Activated naive CD4-positive, alpha-beta T cell treated with anti-CD3 and anti-CD28 coated beads for 36 hours (primary cell): Measurements from ENCODE around the gene ZNF182. TPM values are rescaled to one million over a fixed set of nuclear protein-coding genes. Genes with fewer than 3 reads are reported as not detected.
"Not testable (repeated sequence)": the region's sequence is repeated elsewhere in the genome, so short reads cannot be mapped to it uniquely, and the experiment has no call there.

Experiments used
- CTCF ChIA-PET: fragments of 350-600 bp; sonication (Branson Sonifier 250); formaldehyde crosslinking; loops from one replicate; lab custom pipeline; 2021; ENCODE audit warnings: antibody characterized with exemption; lab: Charles Lee
- DNase-seq: peaks from one replicate; pipeline ENCODE4 v3.0.0-alpha.2; 2020
- H3K27ac Mint-ChIP-seq: one replicate; pipeline ENCODE4 v1.8.0; 2021; ENCODE audit warnings: mild to moderate bottlenecking, mixed read lengths
- H3K27me3 Mint-ChIP-seq: one replicate; pipeline ENCODE4 v1.8.0; 2021; ENCODE audit warnings: low read depth, mixed read lengths
- H3K36me3 Mint-ChIP-seq: one replicate; pipeline ENCODE4 v1.8.0; 2021; ENCODE audit warnings: low read depth, mixed read lengths
- H3K4me1 Mint-ChIP-seq: one replicate; pipeline ENCODE4 v1.8.0; 2021; ENCODE audit warnings: low read depth, mixed read lengths
- H3K4me3 Mint-ChIP-seq: one replicate; pipeline ENCODE4 v1.8.0; 2021; ENCODE audit warnings: mild to moderate bottlenecking, moderate library complexity, mixed read lengths
- H3K9me3 Mint-ChIP-seq: one replicate; pipeline ENCODE4 v1.8.0; 2021; ENCODE audit warnings: mixed read lengths
- intact Hi-C: fragments of 100-400 bp; cut with micrococcal nuclease; formaldehyde crosslinking; loops from one replicate; pipeline ENCODE4 v1.15.1; 2023
- total RNA-seq, 2 experiments: library from RNA; stranded (reverse); gene quantifications; one replicate each; pipeline ENCODE4 v1.2.3, GENCODE V29; 2021

Gene ZNF182
- 1 to 10 TPM; 8.2 to 9.3 TPM for total RNA-seq

DNA sequence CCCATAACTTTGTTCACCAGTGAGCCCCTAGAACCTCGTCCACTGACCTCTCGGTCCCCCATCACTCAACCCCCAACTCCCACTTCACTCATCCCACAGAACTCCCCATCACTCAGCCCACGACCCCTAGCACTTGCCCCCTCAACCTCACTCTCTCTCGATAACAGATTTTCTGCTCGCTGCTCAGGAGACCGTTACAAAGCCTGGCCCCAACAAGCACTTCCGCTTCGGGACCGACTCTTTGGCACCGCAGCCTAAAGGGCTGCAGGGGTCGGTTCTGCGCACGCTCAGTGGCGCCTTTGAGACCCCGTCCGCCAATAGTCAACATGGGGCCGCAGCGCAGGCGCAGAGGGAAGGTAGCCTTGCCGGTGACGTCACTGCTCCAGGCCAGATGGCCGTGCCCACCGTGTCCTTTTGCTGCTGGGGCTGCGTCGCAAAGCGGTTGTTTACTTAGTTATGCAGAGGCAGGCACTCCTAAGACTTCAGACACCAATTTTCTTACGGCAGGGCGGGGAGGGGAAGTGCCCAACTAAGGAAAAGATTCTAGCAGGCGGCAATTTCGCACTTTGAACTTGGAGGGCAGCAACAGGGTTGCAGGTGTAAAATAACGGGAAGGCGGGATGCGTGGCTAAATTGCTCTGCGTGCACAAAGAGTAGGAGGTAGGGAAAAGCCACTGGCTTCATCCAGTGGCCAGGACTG lies at the start of gene ZNF182:
Gene ZNF182, minus strand, starts transcription at position 232 of the 700 bp plus-strand sequence. CDS start 1,380 bp downstream, outside the sequence.
- peaks cover 20% of the 10 kb centered on the region for H3K36me3 Mint-ChIP-seq
- peak within 1 kb of the TSS; percentile 99 for H3K4me3 Mint-ChIP-seq
- H3K27ac Mint-ChIP-seq = peak within 1 kb of the TSS; percentile 99
- intact Hi-C loops = no loop called here
- peak; percentile 93 for DNase-seq
- H3K4me1 Mint-ChIP-seq = peaks cover 22% of the 10 kb centered on the region
- no peaks in the 10 kb centered on the region for H3K9me3 Mint-ChIP-seq
- CTCF ChIA-PET = no interaction called here
- no peaks in the 10 kb centered on the region for H3K27me3 Mint-ChIP-seq

DNA sequence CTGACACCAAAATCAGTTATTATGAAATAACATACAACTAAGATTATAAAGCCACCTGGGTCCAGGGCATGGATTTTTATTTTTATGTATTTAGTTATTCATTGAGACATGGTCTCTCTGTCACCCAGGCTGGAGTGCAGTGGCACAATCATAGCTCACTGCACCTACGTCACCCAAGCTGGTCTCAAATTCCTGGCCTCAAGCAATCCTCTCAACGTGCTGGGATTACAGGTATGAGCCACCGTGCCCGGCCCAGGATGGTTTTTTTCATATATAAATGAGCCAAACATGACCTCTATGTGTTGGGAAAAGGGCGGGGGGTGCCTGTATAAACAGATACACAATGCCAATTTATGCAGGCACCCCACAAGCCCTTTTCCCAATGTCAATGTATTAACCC lies 43.1 kb upstream of the ZNF182 start:
- no peak overlapping the region for H3K4me3 Mint-ChIP-seq
- intact Hi-C loops = no loop called here
- no peaks in the 10 kb centered on the region for H3K4me1 Mint-ChIP-seq
- CTCF ChIA-PET = no interaction called here
- no peaks in the 10 kb centered on the region for H3K9me3 Mint-ChIP-seq
- no peaks in the 10 kb centered on the region for H3K27me3 Mint-ChIP-seq
- no peaks in the 10 kb centered on the region for H3K36me3 Mint-ChIP-seq
- no peak overlapping the region for H3K27ac Mint-ChIP-seq
- no peak for DNase-seq

DNA sequence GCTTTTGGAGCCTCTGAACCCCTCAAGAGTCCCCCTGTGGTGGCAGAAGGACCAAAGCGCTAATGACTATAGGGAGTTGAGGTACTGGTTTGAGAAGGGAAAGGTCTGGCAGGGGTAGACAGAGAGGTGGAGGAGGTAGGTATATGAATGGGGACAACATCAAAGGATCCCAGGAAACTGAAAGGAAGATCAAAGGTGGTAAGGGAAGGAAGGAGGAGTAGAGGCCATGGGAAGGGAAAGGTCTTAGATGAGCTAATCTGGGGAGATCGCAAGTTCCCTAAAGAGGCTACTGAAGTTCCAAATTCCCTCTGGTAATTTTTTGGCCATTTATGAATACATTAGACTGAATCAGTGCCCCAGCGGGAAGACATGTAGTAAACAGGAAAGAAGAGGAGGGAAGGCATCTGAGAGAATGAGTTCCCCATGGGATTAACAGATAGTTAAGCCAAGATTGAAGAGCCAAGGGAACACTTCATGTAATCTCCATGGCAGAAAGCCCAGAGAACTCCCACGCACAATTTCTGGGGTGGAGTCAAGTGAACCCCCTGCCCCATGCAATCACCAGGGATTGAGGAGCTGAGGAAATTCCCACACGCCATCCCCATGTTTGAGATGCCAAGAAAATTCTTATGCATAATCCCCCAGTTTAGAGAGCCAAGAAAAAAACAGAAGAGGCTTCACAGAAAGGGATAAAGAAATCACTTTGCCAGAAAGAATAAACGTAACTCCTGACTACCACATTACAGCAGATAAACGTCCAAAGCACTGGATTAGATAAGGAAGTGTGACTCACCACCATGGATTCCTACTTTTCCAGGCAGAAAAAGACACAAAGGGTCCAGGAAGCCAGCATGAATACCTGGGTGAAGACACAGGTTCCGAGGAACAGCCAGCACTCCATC lies 41.9 kb upstream of the ZNF182 start:
- no peaks in the 10 kb centered on the region for H3K27me3 Mint-ChIP-seq
- H3K4me1 Mint-ChIP-seq = no peaks in the 10 kb centered on the region
- H3K27ac Mint-ChIP-seq = no peak overlapping the region
- CTCF ChIA-PET = no interaction called here
- no peaks in the 10 kb centered on the region for H3K9me3 Mint-ChIP-seq
- no peak overlapping the region for H3K4me3 Mint-ChIP-seq
- intact Hi-C loops = no loop called here
- DNase-seq = no peak
- H3K36me3 Mint-ChIP-seq = no peaks in the 10 kb centered on the region

DNA sequence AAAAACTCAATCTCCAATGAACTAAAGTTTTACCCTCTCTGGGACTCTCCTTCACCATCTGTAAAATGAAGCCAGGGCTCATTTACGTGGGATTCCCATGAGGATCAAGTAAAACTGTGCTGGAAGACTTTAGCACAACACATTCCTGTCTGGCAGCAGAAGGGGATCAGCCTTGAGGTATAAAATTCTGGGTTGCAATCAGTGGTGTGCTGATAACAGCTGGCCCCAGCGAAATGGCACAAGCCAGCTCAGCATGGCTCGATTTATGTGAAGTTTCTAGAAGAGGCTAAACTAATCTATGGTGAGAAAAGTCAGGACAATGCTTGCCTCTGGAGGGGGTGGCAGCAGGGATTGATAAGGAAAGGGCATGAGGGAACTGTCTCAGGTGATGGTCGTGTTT lies 39.3 kb upstream of the ZNF182 start:
- CTCF ChIA-PET = no interaction called here
- no peak overlapping the region for H3K27ac Mint-ChIP-seq

DNA sequence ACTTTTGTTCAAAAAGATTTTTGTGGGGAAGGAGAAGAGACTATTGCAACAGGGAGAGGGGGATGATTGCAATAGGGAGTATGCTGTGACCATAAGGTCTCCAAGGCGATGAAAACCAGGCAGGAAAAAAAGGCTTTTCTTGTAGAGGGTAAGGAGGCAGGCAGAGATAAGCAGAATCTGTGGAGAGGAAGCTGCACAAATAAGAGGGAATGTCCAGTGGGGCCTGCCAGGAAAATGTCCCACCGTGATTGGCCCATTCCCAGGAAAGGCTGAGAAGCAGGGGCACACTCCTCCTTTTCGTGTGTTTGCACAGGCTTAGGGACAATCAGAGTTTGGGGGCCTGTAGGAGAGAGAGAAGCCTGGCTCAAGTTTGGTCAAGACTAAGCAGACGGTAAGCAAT lies 32.1 kb upstream of the ZNF182 start:
- intact Hi-C loops = no loop called here
- CTCF ChIA-PET = no interaction called here
- Mint-ChIP-seq H3K9me3 (no peaks in the 10 kb centered on the region), H3K4me1 (no peaks in the 10 kb centered on the region), H3K27me3 (no peaks in the 10 kb centered on the region), H3K36me3 (no peaks in the 10 kb centered on the region), H3K4me3 (no peak overlapping the region), H3K27ac (no peak overlapping the region)
- DNase-seq = no peak

More for the DNA sequence above, 39.3 kb upstream of the ZNF182 start:
- intact Hi-C loops = no loop called here
- Mint-ChIP-seq H3K36me3 (no peaks in the 10 kb centered on the region), H3K27me3 (no peaks in the 10 kb centered on the region), H3K4me3 (no peak overlapping the region), H3K9me3 (no peaks in the 10 kb centered on the region), H3K4me1 (no peaks in the 10 kb centered on the region)
- DNase-seq = no peak

DNA sequence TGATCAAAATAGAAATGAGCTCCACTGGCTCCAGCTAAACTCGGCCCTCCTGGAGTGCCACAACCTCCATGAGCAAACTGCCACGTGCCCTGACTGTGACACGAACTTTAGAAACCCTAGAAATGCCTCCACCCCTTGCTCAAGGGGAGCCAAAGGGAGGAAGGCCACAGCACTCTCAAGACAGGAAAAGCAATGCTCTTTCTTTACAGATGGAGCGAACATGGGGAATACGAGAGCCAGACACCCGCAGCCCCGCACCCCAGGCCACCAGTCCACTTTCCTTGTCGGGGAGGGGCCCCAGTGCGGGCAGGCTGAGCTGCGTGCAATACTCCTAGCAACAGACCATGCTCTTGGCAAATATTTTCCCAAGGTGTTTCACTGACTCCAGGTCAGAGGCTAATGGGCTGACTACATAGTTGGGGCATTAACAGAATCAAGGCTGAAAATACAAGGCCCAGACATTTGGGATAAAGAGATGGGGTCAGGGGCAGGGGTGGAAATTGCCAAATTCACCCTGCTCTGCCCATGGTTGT lies 26.9 kb upstream of the ZNF182 start:
- H3K4me1 Mint-ChIP-seq, H3K27ac Mint-ChIP-seq, H3K27me3 Mint-ChIP-seq, H3K9me3 Mint-ChIP-seq, H3K36me3 Mint-ChIP-seq, CTCF ChIA-PET, DNase-seq, intact Hi-C loops, H3K4me3 Mint-ChIP-seq: not testable (repeated sequence)

DNA sequence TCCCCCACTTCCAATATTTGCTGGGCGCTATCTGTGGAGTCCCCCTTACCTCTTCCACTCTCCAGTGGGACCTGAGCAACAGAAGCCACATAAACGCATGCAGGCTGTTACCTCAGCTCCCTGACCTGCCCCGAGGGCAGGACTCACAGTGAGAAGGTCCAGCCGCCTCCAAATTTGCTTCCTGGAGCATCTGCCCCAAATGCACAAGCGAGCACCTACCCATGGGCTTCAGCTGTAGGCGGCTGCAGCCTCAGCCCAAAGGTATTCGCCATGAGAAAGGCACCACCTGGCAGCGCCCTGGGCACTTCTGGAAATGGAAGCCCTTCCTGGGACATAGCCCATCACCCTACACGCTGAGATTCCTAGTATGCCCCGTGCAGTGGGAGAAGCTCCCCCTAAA lies 26.4 kb upstream of the ZNF182 start:
- peaks cover 3% of the 10 kb centered on the region for H3K4me1 Mint-ChIP-seq
- no peaks in the 10 kb centered on the region for H3K9me3 Mint-ChIP-seq
- no peaks in the 10 kb centered on the region for H3K36me3 Mint-ChIP-seq
- no peaks in the 10 kb centered on the region for H3K27me3 Mint-ChIP-seq
- CTCF ChIA-PET = no interaction called here
- intact Hi-C loops = no loop called here
- H3K4me3 Mint-ChIP-seq = no peak overlapping the region
- H3K27ac Mint-ChIP-seq = no peak overlapping the region
- DNase-seq = no peak

DNA sequence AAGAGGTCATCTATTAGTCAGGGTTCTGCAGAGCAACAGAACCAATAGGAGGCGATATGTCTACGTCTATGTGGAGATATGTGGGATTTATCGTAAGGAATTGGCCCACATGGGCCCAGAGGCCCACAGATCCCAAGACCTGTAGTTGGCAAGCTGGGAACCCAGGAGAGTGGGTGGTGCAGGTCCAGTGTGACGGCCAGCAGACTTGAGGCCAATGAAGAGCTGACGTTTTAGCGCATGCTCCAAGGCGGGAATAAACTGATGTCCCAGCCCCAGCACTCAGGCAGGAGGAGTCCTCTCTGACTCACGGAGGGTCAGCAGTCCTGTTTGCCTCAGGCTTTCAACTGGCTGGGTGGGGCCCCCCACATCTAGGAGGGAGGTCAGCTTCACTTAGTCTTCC lies 24.3 kb upstream of the ZNF182 start:
- Mint-ChIP-seq H3K27me3 (no peaks in the 10 kb centered on the region), H3K27ac (no peak overlapping the region), H3K4me3 (no peak overlapping the region), H3K9me3 (no peaks in the 10 kb centered on the region), H3K36me3 (no peaks in the 10 kb centered on the region), H3K4me1 (peaks cover 6% of the 10 kb centered on the region)
- DNase-seq = no peak
- CTCF ChIA-PET = interaction anchor here (1.3 to 2.5 kb wide), 2 partner anchors 70 to 174 kb away, joined by 10 to 12 read pairs; no protein-coding TSS in a partner anchor
- intact Hi-C loops = loop anchor here (5.0 to 10.0 kb wide), 2 partner anchors 373 to 836 kb away; partner anchors contain the start of genes ELK1, UBA1 and UXT

DNA sequence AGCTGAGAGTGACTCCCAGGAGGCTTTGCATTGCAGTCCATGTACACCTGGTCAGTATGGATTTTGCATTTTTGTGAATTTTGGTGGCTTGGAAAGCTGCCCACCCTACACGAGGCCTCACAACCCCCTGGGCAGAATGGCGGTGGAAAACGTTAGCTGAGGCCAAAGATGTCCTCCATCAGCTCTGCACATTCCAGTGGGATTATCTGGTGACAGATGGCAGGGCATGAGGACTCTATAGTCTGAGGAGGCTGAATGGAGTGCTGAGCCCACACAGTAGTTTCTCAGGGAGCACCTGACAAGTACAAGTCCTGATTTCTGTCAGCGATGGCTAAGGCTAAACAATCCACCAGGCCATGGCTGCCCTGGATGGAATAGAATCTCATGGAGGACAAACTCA lies 23.8 kb upstream of the ZNF182 start:
- H3K27ac Mint-ChIP-seq, DNase-seq, H3K9me3 Mint-ChIP-seq, H3K36me3 Mint-ChIP-seq, H3K4me3 Mint-ChIP-seq, H3K27me3 Mint-ChIP-seq, H3K4me1 Mint-ChIP-seq: not testable (repeated sequence)
- CTCF ChIA-PET = interaction anchor here (0.6 to 2.5 kb wide), 6 partner anchors 67 to 196 kb away, joined by 3 to 12 read pairs (median 7); no protein-coding TSS in a partner anchor
- intact Hi-C loops = loop anchor here (5.0 to 10.0 kb wide), 2 partner anchors 373 to 835 kb away; partner anchors contain the start of genes ELK1, UBA1 and UXT

DNA sequence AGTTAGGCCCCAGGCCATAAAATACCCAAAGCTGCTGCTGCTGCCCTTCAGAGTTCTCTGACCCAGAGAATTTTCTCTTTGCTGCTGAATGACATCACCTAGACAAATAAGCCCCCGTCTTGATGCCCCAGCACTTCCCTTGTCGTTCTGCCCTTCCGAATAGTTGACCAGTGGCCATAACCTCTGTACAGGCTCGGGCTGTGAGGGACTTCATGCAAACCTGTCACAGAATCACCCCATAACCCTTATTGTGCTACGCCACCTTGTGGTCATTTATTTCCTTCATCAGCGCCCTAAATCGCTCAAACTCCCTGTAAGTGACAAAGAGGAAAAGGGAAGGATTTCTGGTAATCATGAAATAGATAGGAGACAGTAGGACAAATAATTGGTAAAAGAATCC lies 21.8 kb upstream of the ZNF182 start:
- H3K27me3 Mint-ChIP-seq = no peaks in the 10 kb centered on the region
- CTCF ChIA-PET = interaction anchor here (0.7 to 2.5 kb wide), 4 partner anchors 66 to 194 kb away, joined by 3 to 12 read pairs (median 7); no protein-coding TSS in a partner anchor
- DNase-seq = peak; percentile 52
- intact Hi-C loops = loop anchor here (5.0 to 10.0 kb wide), 2 partner anchors 371 to 833 kb away; partner anchors contain the start of genes ELK1, UBA1 and UXT
- no peak overlapping the region for H3K27ac Mint-ChIP-seq
- H3K9me3 Mint-ChIP-seq = peaks cover 1% of the 10 kb centered on the region
- H3K36me3 Mint-ChIP-seq = no peaks in the 10 kb centered on the region
- no peak overlapping the region for H3K4me3 Mint-ChIP-seq
- peaks cover 10% of the 10 kb centered on the region for H3K4me1 Mint-ChIP-seq

DNA sequence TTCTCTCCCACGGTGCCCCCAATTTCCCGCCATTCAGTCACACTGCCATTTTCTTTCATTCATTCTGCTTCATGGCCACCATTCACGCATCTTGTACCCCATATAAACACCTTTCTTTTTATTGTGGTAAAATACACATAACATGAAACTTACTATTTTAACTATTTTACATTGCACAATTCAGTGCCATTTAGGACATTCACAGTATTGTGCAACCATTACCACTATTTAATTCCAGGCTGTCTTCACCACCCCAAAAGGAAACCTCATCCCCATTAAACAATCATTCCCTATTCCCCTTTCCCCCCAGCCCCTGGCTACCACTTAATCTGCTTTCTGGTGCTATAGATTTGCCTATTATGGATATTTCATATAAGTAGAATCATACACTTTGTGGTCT lies 18.9 kb upstream of the ZNF182 start:
- Mint-ChIP-seq H3K36me3 (no peaks in the 10 kb centered on the region), H3K4me3 (no peak overlapping the region), H3K27me3 (no peaks in the 10 kb centered on the region), H3K9me3 (peaks cover 1% of the 10 kb centered on the region), H3K27ac (no peak overlapping the region), H3K4me1 (peaks cover 10% of the 10 kb centered on the region)
- intact Hi-C loops = loop anchor here (5.0 to 10.0 kb wide), 2 partner anchors 368 to 460 kb away; partner anchors contain the start of genes ARAF, ELK1 and UXT
- CTCF ChIA-PET = no interaction called here
- DNase-seq = no peak

DNA sequence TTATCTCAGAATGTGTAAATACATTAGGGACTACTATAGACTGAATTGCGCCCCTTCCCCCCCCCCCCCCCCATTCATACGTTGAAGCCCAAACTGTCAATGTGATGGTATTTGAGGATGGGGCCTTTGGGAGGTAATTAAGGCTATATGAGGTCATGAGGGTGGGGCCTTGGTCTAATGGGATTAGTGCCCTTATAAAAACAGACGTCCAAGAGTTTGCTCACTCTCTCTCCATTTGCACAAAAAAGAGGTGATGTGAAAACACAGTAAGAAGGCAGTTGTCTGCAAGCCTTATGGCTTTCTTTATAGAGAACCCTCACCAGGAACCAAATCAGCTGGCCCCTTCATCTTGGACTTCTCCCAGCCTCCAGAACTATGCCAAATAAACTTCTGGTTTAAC lies 18.3 kb upstream of the ZNF182 start:
- no peak overlapping the region for H3K4me3 Mint-ChIP-seq
- peaks cover 10% of the 10 kb centered on the region for H3K4me1 Mint-ChIP-seq
- DNase-seq = no peak
- CTCF ChIA-PET = no interaction called here
- H3K27me3 Mint-ChIP-seq = no peaks in the 10 kb centered on the region
- no peak overlapping the region for H3K27ac Mint-ChIP-seq
- no peaks in the 10 kb centered on the region for H3K36me3 Mint-ChIP-seq
- intact Hi-C loops = loop anchor here (5.0 to 10.0 kb wide), 2 partner anchors 367 to 460 kb away; partner anchors contain the start of genes ARAF, ELK1 and UXT
- peaks cover 1% of the 10 kb centered on the region for H3K9me3 Mint-ChIP-seq
